ENCODE data around the gene ZBTB3. TPM values are rescaled to one million over a fixed set of nuclear protein-coding genes. Genes with fewer than 3 reads are reported as not detected.

Gene ZBTB3
- total RNA-seq, 4 donors from 2014 or later: 4.7 to 7.7 (median 6.9) TPM

- Histone ChIP-seq H3K4me1 (peaks cover 29 to 55% (median 35%) of the 10 kb centered on the region in 3 donors), H3K27me3 (no peaks in the 10 kb centered on the region), H3K36me3 (peaks cover 0 to 48% (median 0%) of the 10 kb centered on the region in 3 donors), H3K4me3 (peak within 1 kb of the TSS; percentile 65 to 100 (median 90)), H3K27ac (peak within 1 kb of the TSS; percentile 94 to 100 (median 96)), H3K9me3 (no peaks in the 10 kb centered on the region)
- peak in 5 of 6 experiments; percentile 22 to 63 (median 38) for TF ChIP-seq CTCF (IDR thresholded peaks at IDR 0.05)
- TF ChIP-seq POLR2A (IDR thresholded peaks at IDR 0.05): peak; percentile 52 to 98 (median 94)
- 0% methylated on average over 2 to 17 of the region's 88 CpGs for WGBS, 2 donors
- intact Hi-C loops (cut with DNase I): loop anchor here (5.0 kb wide), 1 partner anchor 95 kb away; the partner anchor contains the start of gene SLC3A2
- DNase-seq: peak; percentile 99
Measured at GRCh38 chr11:62787005-62787759, 33.2 kb upstream of the ZBTB3 start, which contains the start of gene TMEM179B. Gene TMEM179B, plus strand, starts transcription at chr11:62787402. Its CDS starts 30 bp downstream, at chr11:62787432.

GRCh38 chr11:62786318-62787004, 32.5 kb upstream of the ZBTB3 start:
- no peaks in the 10 kb centered on the region for H3K9me3 ChIP-seq
- 8 to 11% methylated on average over 2 to 5 of the region's 51 CpGs for WGBS, 2 donors
- peak; percentile 40 for DNase-seq
- intact Hi-C loops (cut with DNase I): loop anchor here (5.0 kb wide), 1 partner anchor 96 kb away; the partner anchor contains the start of gene SLC3A2
- no peaks in the 10 kb centered on the region for H3K27me3 ChIP-seq
- peak overlapping the region; percentile 65 to 100 (median 90) for H3K4me3 ChIP-seq
- peaks cover 0 to 54% (median 0%) of the 10 kb centered on the region in 3 donors for H3K36me3 ChIP-seq
- TF ChIP-seq CTCF (IDR thresholded peaks at IDR 0.05): peak; percentile 94 to 98 (median 96)
- no peak for TF ChIP-seq POLR2A (IDR thresholded peaks at IDR 0.05)
- peak overlapping the region; percentile 94 to 100 (median 96) for H3K27ac ChIP-seq
- H3K4me1 ChIP-seq: peaks cover 27 to 50% (median 33%) of the 10 kb centered on the region in 3 donors

- Histone ChIP-seq H3K9me3 (no peaks in the 10 kb centered on the region), H3K4me1 (peaks cover 7 to 13% (median 9%) of the 10 kb centered on the region in 3 donors), H3K4me3 (no peak overlapping the region), H3K27ac (no peak overlapping the region), H3K27me3 (no peaks in the 10 kb centered on the region), H3K36me3 (peaks cover 0 to 71% (median under 1%) of the 10 kb centered on the region in 3 donors)
- intact Hi-C loops (cut with DNase I): no loop called here
- TF ChIP-seq CTCF (IDR thresholded peaks at IDR 0.05) (no peak), POLR2A (IDR thresholded peaks at IDR 0.05) (no peak)
- DNase-seq: no peak
- 98 to 99% methylated on average over 7 of the region's 7 CpGs for WGBS, 2 donors
Measured at GRCh38 chr11:62782753-62783152, 28.8 kb upstream of the ZBTB3 start.

- no peak for DNase-seq
- H3K27me3 ChIP-seq: no peaks in the 10 kb centered on the region
- no peak for TF ChIP-seq CTCF (IDR thresholded peaks at IDR 0.05)
- TF ChIP-seq POLR2A (IDR thresholded peaks at IDR 0.05): no peak
- WGBS, 2 donors: 81% methylated on average over 3 of the region's 3 CpGs; no CpG with 5 or more reads in 1 of the 2 donors
- peaks cover 0 to 20% (median 0%) of the 10 kb centered on the region in 3 donors for H3K4me1 ChIP-seq
- no peaks in the 10 kb centered on the region for H3K9me3 ChIP-seq
- no peak overlapping the region for H3K27ac ChIP-seq
- H3K36me3 ChIP-seq: peaks cover 11 to 84% (median 14%) of the 10 kb centered on the region in 3 donors
- intact Hi-C loops (cut with DNase I): no loop called here
- H3K4me3 ChIP-seq: no peak overlapping the region
Measured at GRCh38 chr11:62778441-62778840, 24.5 kb upstream of the ZBTB3 start.
